Activated CD8-positive, alpha-beta memory T cell treated with anti-CD3 and anti-CD28 coated beads, Interleukin-2, amount 50 U/mL, for 24 hours (primary cell): ENCODE results near the gene PHLPP1.
"Not testable (repeated sequence)": the region's sequence is repeated elsewhere in the genome, so short reads cannot be mapped to it uniquely, and the experiment has no call there.

Source experiments
- DNase-seq: peaks from one replicate; pipeline ENCODE4 v3.0.0-alpha.2; 2020; ENCODE audit errors: extremely low read depth

The PHLPP1 gene

GRCh38 chr18:62717925-62718800 lies 2.8 kb downstream of the PHLPP1 start:
- no peak for DNase-seq

- no peak for DNase-seq
Observed at GRCh38 chr18:62720048-62720447, 4.7 kb downstream of the PHLPP1 start.

GRCh38 chr18:62720766-62721613 lies 5.6 kb downstream of the PHLPP1 start:
- DNase-seq = no peak

- no peak for DNase-seq
Observed at GRCh38 chr18:62721839-62722795, 6.8 kb downstream of the PHLPP1 start.

- DNase-seq = no peak
Observed at GRCh38 chr18:62723666-62724281, 8.4 kb downstream of the PHLPP1 start.

GRCh38 chr18:62725896-62726295 lies 10.6 kb downstream of the PHLPP1 start:
- no peak for DNase-seq

- no peak for DNase-seq
Observed at GRCh38 chr18:62728254-62728653, 12.9 kb downstream of the PHLPP1 start.

- DNase-seq = no peak
Observed at GRCh38 chr18:62729487-62730386, 14.4 kb downstream of the PHLPP1 start.

GRCh38 chr18:62730941-62731340 lies 15.6 kb downstream of the PHLPP1 start:
- no peak for DNase-seq

GRCh38 chr18:62732617-62733016 lies 17.3 kb downstream of the PHLPP1 start:
- no peak for DNase-seq

- DNase-seq = no peak
Observed at GRCh38 chr18:62734290-62734689, 18.9 kb downstream of the PHLPP1 start.

- no peak for DNase-seq
Observed at GRCh38 chr18:62735387-62735786, 20.0 kb downstream of the PHLPP1 start.

- DNase-seq = no peak
Observed at GRCh38 chr18:62736077-62736855, 20.9 kb downstream of the PHLPP1 start.

GRCh38 chr18:62737241-62737873 lies 22.0 kb downstream of the PHLPP1 start:
- DNase-seq = no peak

GRCh38 chr18:62738639-62739038 lies 23.3 kb downstream of the PHLPP1 start:
- DNase-seq = no peak

GRCh38 chr18:62739911-62740310 lies 24.6 kb downstream of the PHLPP1 start:
- DNase-seq = no peak

GRCh38 chr18:62740650-62741049 lies 25.3 kb downstream of the PHLPP1 start:
- DNase-seq = not testable (repeated sequence)

- no peak for DNase-seq
Observed at GRCh38 chr18:62741118-62741566, 25.8 kb downstream of the PHLPP1 start.

- DNase-seq = no peak
Observed at GRCh38 chr18:62741584-62741983, 26.2 kb downstream of the PHLPP1 start.
